Stimulated activated CD8-positive, alpha-beta memory T cell treated with anti-CD3 and anti-CD28 coated beads, Interleukin-7, amount 100 ng/mL, for 48 hours (primary cell): Measurements from ENCODE around the gene ATP10A.
"Not testable (repeated sequence)": the region's sequence is repeated elsewhere in the genome, so short reads cannot be mapped to it uniquely, and the experiment has no call there.

Source experiments
- DNase-seq, 2 donors: peaks; one replicate each; pipeline ENCODE4 v3.0.0-alpha.2; 2020; ENCODE audit warnings: low read depth in 1 of 2; ENCODE audit errors: extremely low read depth in 1 of 2

Gene ATP10A

DNA sequence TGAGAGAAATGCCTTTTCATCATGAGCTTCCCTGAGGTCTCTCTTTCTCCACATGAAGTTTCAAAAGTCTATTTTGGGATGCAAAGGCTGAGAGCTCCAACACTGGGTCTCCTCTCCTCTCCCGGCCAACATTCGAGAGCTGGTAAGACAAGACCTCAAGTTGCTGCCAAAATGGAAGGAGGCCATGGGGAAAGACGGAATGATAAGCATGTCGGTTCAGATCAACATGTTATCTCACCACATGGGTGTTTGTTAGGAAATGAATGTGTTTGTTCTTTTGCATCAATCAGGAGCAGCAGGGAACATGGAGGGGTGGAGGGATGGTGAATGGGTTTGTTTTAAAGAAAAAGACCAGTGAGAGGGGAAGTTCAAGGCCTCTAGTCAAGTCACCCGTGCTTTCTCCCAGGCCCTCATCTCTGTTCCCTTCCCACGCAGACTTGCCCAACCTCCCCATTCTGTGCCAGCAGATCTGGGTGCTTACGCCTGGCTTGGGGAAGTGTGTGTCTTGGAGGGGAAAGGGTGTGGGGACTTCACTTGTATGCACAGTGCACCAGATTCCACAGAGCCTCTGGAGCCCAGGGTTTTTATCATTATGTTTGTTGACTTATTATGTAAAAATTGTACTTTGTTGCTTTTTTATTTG lies 23.5 kb upstream of the ATP10A start:
- DNase-seq, result no peak

DNA sequence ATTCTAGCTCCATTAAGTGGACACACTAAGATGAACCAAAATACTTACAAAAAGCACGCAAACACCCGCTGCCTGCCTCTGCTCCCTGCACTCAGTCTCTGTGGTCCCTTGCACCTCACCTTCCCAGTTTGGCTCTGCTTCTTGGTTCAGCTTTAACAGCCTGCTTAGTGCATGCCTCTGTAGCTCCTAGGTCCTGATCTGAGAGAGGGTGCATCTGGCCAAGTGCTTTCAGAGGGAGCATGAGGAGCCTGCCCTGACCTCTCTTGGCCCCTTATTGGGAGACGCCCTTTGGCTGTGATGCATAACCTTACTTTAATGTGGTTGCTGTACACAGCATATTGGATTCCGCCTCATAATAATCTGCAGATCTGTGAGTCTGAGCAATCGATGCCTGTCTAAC lies 21.2 kb upstream of the ATP10A start:
- no peak for DNase-seq

DNA sequence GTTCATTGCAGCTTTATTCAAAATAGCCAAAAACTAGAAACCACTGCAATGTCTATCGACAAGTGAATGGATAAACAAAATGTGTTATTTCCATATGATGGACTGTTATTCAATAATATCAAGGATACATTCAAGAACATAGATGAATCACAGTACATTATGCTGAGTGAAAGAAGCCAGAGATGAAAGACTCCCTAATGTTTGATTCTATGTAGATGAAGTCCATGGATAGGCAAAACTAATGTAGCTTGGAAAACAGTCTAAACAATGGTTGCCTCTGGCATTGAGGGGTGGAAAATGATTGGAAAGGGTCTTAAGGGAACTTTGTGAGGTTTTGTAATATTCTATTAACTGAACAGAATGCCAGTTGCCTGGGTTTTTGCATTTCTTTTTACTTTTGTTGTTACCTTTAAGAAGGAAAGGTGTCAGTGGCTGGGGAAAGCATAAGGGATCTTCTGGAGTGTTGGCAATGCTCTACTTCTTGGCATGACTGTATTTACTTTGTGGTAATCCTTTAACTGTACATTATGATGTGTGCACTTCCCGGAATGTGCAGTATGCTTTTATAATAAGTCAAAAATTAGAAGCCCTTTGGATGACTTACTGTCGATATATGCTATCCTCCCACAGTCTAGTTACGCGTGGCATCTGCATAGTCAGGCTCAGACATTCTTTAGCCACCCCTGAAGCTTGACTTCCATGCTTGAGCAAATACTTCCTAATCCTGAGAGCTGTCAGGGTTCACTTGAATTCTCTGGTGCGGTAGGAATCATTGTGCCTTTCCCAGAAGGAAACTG lies 20.5 kb upstream of the ATP10A start:
- no peak for DNase-seq

DNA sequence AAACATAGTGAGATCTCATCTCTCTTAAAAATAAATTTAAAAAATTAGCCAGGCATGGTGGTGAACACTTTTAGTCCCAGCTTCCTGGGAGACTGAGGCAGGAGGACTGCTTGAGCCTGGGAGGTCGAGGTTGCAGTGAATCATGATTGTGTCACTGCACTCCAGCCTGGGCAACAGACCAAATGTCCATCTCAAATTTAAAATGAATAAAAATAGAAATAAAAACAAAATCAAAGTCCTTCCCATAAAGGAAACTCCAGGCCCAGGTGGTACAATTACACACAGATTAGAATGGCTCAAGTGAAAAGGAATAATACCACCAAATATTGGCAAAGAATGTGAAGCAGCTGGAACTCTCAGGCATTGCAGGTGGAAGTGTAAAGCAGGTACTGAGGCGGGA lies 19.3 kb upstream of the ATP10A start:
- DNase-seq, result no peak

DNA sequence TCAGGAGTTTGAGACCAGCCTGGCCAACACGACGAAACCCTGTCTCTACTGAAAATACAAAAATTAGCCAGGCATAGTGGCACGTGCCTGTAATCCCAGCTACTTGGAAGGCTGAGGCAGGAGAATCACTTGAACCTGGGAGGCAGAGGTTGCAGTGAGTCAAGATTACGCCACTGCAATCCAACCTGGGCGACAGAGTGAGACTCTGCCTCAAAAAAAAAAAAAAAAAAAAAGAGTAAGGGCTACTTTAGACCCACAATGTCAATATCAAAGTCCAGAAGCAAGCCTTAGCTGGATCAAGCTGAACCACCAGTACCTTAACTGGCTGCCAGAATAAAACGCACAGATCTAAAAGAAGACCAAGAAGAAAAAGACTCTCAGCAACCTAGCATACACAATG lies 17.8 kb upstream of the ATP10A start:
- not testable (repeated sequence) for DNase-seq

DNA sequence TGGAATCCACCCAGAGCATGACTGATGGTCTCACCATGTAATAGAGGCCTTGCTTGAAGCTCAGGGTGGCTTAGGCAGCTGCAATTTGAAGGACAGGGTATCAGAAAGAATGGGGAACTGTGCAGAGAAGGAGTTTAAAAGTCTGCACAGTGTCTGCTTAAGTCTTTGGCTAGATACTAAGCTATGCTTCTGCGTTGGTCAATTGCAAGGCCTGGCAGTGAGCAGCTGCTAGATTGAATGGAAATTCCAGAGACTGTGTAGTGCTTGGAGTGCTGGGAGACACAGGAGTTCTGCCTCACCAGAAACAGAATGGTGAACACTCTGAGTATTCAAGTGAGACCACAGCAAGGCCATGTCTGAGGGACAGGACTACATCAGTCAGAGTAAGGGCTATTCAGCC lies 17.3 kb upstream of the ATP10A start:
- no peak for DNase-seq

DNA sequence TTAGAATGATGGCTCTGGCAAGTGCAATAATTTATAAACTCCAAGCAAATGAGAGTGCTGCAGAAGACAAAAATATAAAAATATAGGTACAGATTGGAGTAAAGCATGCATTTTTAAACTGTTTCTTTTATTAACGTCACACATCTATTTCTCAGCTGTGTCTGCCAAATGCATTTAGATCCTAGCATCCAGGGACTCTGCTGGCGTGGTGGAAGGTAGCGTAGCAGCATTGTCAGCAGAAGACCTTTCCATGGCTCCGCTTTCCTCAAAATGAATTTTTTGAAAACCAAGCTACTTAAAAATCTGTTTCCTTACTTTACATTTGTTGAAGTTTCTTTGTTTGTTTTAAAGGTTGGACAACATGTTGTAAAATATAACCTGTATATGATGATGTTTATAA lies 16.3 kb upstream of the ATP10A start:
- no peak for DNase-seq

DNA sequence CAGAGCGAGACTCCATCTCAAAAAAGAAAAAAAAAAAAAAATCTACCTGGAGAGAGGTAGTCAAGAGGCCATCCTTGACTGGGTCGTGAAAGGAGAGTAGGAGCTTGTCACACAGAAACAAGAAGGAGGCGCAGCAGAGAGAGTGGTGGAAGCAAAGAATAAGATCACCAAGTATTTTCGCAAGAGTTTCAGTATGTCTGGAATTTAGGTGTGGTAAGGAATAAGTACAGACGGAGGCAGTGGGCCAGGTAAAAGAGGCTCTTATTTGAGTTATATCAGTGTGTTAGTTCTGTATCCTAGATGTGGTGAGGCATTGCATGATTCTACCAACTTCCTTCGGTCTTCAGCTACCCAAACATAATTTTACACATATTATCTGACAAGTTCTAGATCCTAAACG lies 14.6 kb upstream of the ATP10A start:
- no peak for DNase-seq

DNA sequence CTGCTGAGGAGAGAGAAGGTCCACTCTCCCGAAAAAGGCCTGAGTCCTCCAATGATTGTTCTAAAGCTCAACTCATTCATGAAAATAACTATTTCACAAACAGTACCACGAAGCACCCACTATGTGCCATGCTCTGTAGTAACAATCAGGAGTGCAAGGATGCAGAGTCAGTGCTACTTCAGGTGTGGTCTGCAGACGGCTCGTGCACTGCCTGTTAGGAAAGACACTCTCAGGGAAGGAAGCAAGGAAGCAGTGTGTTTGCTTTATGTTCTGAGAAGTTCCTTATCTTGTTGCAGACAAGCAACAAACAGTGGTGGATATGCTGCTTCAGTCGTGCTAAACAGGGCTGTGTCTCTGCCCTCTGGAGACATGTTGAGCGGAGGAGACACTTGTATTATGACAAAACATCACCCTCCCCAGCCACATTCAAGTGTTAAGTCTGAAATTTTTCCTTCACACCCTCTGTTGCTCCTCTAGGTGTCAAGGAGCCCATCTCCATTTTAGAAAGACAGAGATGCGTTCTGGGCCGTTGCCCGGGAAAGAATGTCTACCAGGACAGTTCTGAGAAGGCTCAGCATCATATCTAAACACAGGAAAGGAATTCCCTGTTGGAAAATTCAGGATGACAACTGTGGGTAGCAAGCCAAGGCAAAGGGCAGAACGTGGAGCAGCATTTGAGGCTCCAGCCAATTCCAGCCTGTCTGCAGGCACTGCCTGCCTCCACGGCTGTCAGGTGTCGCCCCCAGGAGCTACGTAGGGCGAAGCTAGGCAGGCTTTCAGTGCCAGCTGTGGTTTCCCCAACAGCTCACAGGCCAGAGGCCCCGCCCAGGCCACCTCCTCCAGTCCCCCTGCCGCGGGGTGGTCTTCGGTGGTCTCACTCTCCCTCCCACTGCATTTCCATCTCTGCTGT lies 13.4 kb upstream of the ATP10A start:
- no peak for DNase-seq

DNA sequence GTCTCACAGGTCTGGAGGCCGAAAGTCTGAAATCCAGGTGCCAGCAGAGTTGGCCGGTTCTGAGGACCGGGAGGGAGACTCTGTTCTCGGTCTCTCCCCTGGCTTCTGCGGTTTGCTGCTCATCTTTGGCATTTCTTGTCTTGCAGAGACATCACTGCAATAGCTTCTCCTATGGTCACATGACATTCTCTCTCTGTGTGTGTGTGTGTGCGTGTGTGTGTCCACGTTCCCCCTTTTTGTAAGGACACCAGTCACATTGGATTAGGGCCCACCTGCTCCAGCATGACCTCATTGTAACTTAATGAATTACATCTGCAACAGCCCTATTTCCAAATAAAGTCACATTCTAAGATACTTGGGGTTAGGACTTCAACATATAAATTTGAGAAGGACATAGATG lies 12.4 kb upstream of the ATP10A start:
- DNase-seq, result no peak

DNA sequence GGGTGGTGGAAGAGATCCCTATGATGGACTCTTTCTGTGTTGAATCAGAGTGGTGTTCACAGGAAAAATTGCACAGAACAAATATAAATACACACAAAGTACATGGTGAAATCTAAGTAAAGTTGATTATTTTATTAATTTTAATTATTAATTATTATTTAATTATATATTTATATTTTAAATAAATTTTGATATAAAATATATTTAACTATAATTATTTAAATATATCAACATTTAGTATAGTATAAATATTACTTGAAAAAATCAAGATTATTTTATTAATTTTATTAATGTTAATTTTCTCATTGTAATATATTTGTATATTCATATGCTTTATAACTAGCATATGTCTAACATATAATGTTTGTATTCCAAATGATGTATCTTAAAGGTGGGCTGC lies 11.3 kb upstream of the ATP10A start:
- no peak for DNase-seq

DNA sequence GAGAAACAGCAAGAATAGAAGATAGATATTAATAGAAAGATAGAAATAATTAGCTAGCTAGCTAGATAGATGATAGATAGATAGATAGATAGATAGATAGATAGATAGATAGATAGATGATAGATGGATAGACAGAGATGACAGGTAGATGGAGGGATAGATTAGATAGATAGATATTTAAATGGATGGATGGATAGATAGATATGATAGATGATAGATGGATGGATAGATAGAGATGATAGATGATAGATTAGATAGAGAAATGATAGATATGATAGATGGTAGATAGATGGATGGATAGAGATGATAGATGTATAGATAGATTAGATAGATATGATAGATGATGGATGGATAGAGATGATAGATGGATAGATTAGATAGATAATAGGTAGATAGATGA lies 8.3 kb upstream of the ATP10A start:
- DNase-seq, result no peak

DNA sequence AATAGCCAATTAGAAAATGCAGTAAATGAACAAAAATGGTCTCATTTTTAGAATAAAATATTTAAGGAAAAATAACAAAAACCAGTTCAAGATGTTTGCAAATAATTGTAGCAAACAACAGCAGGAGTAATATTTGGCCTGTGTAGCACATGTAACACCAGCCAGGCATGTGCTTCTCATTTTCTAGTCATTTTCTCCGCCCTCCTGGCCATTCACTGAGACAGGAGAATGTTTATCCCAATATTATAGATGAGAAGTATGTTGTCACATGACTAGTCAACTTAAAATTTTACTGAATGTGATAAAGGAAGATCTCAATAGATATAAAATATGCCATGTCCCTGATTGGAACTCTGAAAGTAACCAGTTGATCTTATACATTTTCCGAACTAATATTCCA lies 7.8 kb upstream of the ATP10A start:
- no peak for DNase-seq

DNA sequence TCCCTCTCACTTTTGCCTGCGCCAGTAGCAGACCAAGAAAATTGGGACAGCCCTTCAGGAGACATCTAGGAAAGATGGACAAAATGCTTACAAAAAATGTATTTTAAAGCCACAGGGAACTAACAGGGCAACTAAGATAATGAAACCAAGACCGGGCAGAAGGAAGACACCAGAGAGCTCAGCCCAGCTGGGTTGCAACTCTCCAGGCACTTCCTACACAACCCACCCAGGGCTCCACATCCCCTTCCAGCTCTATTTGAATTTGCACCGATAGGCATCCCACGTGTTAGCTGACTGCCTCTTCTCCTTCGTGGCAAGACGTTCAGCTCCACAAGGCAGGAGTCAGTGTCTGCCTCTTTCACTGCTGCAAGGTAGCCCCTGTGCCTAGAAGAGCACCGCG lies 6.6 kb upstream of the ATP10A start:
- no peak for DNase-seq

DNA sequence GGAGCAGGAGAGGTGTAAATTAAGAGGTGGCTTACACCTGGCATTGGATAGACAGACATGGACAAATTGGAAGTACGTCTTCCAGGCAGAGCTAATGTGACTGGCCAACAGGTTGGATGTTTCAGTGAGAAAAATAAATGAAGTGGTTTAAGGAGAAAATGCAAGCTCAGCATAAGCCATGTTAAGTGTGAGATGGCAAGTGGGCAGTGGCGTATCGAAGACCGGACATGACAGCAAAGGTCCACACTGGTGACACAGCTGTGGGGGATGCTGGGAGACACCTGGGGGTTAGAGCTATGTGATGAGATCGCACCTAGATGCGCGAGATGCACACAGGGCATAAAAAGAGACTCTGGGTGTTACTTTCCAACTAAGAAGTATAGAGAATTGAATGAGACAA lies 3.7 kb upstream of the ATP10A start:
- DNase-seq, result no peak

DNA sequence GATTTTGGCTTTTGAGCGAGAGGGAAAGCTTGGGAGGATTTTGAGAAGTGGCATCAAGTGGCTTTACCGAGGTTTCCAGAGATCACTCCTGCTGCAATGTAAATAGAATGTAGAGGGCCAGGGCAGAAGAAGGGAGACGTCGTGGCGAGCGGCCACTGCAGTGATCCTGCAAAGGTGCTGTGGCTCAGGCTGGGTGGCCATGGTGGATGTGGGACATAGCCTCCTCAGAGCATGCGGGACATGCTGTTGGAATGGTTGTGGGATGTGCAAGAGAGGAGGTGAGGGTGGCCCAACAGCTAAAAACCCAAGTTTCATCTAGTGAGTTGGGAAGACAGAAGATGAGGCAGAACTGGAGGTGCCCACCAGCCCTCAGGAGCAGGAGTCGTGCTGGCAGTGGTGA lies 3.1 kb upstream of the ATP10A start:
- no peak for DNase-seq

DNA sequence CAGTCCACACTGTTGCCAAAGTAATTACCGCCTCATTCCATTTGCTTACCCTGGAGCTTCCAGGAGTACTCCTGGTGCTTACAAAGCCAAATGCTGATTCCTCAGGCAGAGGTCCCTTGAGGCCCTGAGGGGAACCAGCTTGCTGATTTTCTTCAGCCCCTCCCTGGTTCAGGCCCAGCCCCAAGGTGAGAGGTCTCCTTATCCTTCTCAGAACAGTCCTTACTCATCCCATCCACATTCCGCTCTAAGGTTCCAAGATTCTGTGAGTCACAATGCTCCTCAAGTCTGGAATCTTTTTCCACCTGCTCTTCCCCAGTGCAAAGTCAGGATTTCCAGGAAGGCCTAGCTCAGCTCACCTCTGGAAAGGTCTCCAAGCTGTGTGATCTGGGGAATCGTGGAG lies 1.8 kb upstream of the ATP10A start:
- no peak for DNase-seq

DNA sequence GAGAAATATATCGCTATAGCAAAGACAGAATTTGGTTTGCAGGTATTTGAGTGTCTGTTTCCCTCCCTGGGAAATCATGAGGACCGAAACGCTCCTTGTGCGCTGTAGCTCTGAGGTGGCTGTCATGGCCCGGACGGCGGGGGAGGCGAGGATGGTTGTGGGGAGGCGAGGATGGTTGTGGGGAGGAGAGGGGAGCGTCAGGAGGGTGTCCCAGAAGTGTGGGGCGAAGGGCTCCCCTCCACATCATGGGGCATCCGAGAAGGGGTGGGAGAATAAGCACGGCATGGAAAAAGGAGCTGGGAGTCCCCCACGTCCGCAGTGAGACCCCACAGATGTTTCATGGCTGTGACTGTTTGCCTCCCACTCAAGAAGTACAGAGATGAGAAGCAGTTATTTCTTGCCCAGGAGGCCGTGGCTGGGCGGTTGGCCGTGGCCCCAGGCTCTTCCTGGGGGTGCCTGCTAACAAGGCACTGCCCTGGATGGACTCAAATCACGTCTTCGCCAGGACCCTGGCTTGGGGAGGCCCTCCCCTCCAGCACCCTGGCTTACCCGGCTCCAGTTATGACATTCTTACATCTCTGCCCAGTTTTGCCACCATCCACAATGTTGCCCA lies 947 bp upstream of the ATP10A start:
- DNase-seq, result no peak

DNA sequence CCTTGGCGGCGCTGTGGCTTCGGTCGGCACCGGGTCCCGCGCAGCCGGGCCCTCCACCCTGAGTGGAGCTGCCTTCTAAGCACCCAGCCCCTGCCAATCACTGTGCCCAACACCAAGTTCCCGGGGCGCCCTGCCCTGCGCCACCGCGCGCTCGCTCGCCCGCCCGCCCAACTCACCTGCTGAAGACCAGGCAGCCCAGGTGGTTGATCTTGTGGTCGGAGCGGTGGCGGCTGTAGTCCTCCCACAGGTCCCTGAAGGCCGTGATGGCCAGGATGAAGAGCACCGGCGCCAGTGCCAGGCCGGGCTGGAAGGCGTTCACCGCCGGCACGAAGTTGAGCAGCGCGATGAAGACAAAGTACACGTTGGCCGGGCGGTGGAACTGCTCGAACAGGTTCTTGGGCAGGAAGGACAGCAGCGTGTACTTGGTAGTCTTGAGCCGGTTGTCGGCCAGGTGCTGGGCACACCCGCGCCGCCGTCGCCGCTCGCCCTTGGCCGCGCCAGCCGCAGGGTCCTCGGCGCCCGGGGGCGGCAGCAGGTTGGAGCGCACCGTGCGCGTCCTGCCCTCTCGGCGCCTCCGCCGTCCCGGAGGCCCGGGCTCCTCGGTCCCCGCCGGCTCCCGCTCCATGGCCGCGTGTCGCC lies 536 bp downstream of the ATP10A start:
- no peak for DNase-seq

DNA sequence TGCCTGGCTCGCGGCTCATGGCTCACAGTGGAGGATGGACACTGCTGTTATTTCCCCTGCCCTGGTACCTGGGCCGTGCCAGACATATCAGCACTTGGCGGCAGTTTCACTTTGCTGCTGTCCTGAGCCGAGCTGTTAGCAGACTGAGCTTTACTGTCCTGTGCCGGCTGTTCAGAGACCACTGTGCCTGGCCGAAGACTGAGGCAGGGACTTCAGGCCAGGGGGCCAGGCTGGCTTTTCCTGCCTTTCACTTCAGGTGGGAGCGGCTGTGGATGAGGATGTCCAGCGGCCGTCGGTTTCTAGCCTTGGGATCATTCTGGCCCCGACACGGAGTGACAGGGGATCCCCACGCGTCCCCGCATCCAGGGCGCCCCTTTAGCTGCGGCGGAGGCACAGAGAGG lies 1.1 kb downstream of the ATP10A start:
- no peak for DNase-seq
